GM10847 (cell line): ENCODE results near the gene STT3A.

Experiments used
- POLR2A ChIP-seq: IDR thresholded peaks from 2 replicates; pipeline ENCODE4 v1.6.1; 2011; ENCODE audit not compliant: insufficient read length; ENCODE audit errors: extremely low read depth

Gene STT3A

GRCh38 chr11:125578783-125579182 lies 13.9 kb upstream of the STT3A start:
- TF ChIP-seq POLR2A: no peak

GRCh38 chr11:125579811-125580210 lies 12.8 kb upstream of the STT3A start:
- no peak for TF ChIP-seq POLR2A

- TF ChIP-seq POLR2A: no peak
Observed at GRCh38 chr11:125583496-125583895, 9.2 kb upstream of the STT3A start.

GRCh38 chr11:125585487-125585886 lies 7.2 kb upstream of the STT3A start:
- TF ChIP-seq POLR2A: no peak

- no peak for TF ChIP-seq POLR2A
Observed at GRCh38 chr11:125586623-125587022, 6.0 kb upstream of the STT3A start.

GRCh38 chr11:125587480-125587879 lies 5.2 kb upstream of the STT3A start:
- TF ChIP-seq POLR2A: no peak

- no peak for TF ChIP-seq POLR2A
Observed at GRCh38 chr11:125588505-125588904, 4.1 kb upstream of the STT3A start.

GRCh38 chr11:125591649-125592304 lies 875 bp upstream of the STT3A start:
- no peak for TF ChIP-seq POLR2A

- TF ChIP-seq POLR2A: no peak
Observed at GRCh38 chr11:125593114-125593820, 615 bp downstream of the STT3A start.

- no peak for TF ChIP-seq POLR2A
Observed at GRCh38 chr11:125594958-125595357, 2.3 kb downstream of the STT3A start.

GRCh38 chr11:125600663-125601062 lies 8.0 kb downstream of the STT3A start:
- no peak for TF ChIP-seq POLR2A

- no peak for TF ChIP-seq POLR2A
Observed at GRCh38 chr11:125603207-125603606, 10.6 kb downstream of the STT3A start.

GRCh38 chr11:125605417-125605816 lies 12.8 kb downstream of the STT3A start:
- TF ChIP-seq POLR2A: no peak

- no peak for TF ChIP-seq POLR2A
Observed at GRCh38 chr11:125609545-125609944, 16.9 kb downstream of the STT3A start.

- TF ChIP-seq POLR2A: no peak
Observed at GRCh38 chr11:125618383-125618782, 25.7 kb downstream of the STT3A start.

- no peak for TF ChIP-seq POLR2A
Observed at GRCh38 chr11:125621995-125622394, 29.3 kb downstream of the STT3A start.

- TF ChIP-seq POLR2A: no peak
Observed at GRCh38 chr11:125623064-125623463, 30.4 kb downstream of the STT3A start.

- no peak for TF ChIP-seq POLR2A
Observed at GRCh38 chr11:125624756-125625213, 32.1 kb downstream of the STT3A start, which contains the start of gene CHEK1. TSS of gene CHEK1 (plus strand) at chr11:125625163. CDS start at chr11:125626769, 1,606 bp downstream.
